IMR-90 (cell line): Measurements from ENCODE around the gene APBB3.

Experiments
- BHLHE40 ChIP-seq: fragments of 150-350 bp; IDR thresholded peaks from 2 replicates; pipeline ENCODE4 v1.6.1; 2016; ENCODE audit warnings: mild to moderate bottlenecking, low read depth, low read length
- CEBPB ChIP-seq: IDR thresholded peaks from 2 replicates; pipeline ENCODE4 v1.6.1; 2012; ENCODE audit warnings: low read depth, low read length, improper control_type of control experiment
- CHD1 ChIP-seq: IDR thresholded peaks from 2 replicates; pipeline ENCODE4 v1.6.1; 2012; ENCODE audit warnings: low read depth, low read length, improper control_type of control experiment
- MAZ ChIP-seq: IDR thresholded peaks from 2 replicates; pipeline ENCODE4 v1.6.1; 2012; ENCODE audit warnings: low read depth, mild to moderate bottlenecking, low read length, improper control_type of control experiment, moderate library complexity, borderline replicate concordance
- POLR2A ChIP-seq: IDR thresholded peaks from 2 replicates; pipeline ENCODE4 v1.6.1; 2012; ENCODE audit warnings: mild to moderate bottlenecking, low read depth, low read length
- RCOR1 ChIP-seq: IDR thresholded peaks from 2 replicates; pipeline ENCODE4 v1.6.1; 2012; ENCODE audit warnings: mild to moderate bottlenecking, low read length, improper control_type of control experiment; ENCODE audit not compliant: insufficient replicate concordance
- TF ChIP-seq, protein P1 (sequence below): conservative IDR thresholded peaks from 2 replicates; pipeline ENCODE4 v1.5.1; 2012; ENCODE audit warnings: mild to moderate bottlenecking, low read depth, low read length, improper control_type of control experiment

DNA sequence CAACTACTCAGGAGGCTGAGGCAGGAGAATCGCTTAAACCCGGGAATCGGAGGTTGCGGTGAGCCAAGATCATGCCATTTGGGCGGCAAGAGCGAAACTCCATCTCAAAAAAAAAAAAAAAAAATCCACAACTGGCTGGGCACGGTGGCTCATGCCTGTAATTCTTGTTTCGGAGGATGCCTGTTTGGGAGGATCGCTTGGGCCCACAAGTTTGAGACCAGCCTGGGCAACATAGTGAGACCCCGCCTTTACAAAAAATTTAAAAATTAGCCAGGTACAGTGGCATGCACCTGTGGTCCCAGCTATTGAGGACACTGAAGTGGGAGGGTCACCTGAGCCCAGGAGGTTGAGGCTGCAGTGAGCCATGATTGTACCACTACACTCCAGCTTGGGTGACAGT lies 18.8 kb downstream of the APBB3 start:
- TF ChIP-seq RCOR1: no peak
- TF ChIP-seq, protein P1, sequence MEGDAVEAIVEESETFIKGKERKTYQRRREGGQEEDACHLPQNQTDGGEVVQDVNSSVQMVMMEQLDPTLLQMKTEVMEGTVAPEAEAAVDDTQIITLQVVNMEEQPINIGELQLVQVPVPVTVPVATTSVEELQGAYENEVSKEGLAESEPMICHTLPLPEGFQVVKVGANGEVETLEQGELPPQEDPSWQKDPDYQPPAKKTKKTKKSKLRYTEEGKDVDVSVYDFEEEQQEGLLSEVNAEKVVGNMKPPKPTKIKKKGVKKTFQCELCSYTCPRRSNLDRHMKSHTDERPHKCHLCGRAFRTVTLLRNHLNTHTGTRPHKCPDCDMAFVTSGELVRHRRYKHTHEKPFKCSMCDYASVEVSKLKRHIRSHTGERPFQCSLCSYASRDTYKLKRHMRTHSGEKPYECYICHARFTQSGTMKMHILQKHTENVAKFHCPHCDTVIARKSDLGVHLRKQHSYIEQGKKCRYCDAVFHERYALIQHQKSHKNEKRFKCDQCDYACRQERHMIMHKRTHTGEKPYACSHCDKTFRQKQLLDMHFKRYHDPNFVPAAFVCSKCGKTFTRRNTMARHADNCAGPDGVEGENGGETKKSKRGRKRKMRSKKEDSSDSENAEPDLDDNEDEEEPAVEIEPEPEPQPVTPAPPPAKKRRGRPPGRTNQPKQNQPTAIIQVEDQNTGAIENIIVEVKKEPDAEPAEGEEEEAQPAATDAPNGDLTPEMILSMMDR: no peak
- no peak for TF ChIP-seq POLR2A
- TF ChIP-seq MAZ: no peak
- no peak for TF ChIP-seq BHLHE40
- TF ChIP-seq CHD1: no peak
- no peak for TF ChIP-seq CEBPB
